Ramos (cell line): ENCODE data around the gene GGTLC1.

Source experiments
- in situ Hi-C: fragments of 300-500 bp; cut with MboI; formaldehyde crosslinking; loops from one replicate; pipeline ENCODE4 v1.14.3; 2022; ENCODE audit warnings: low sequenced_read_pairs; ENCODE audit not compliant: unreplicated experiment

The GGTLC1 gene

GRCh38 chr20:23970049-23970448 is 18.5 kb downstream of the GGTLC1 start:
- in situ Hi-C loops: no loop called here

GRCh38 chr20:23967616-23967979 is 21.0 kb downstream of the GGTLC1 start:
- in situ Hi-C loops: no loop called here

GRCh38 chr20:23966927-23967615 is 21.5 kb downstream of the GGTLC1 start:
- in situ Hi-C loops: no loop called here

- in situ Hi-C loops: no loop called here
Measured at GRCh38 chr20:23966298-23966697, 22.3 kb downstream of the GGTLC1 start.

GRCh38 chr20:23963941-23964340 is 24.6 kb downstream of the GGTLC1 start:
- in situ Hi-C loops: no loop called here

- in situ Hi-C loops: no loop called here
Measured at GRCh38 chr20:23962272-23962671, 26.3 kb downstream of the GGTLC1 start.

GRCh38 chr20:23959054-23959453 is 29.5 kb downstream of the GGTLC1 start:
- in situ Hi-C loops: no loop called here

GRCh38 chr20:23955896-23956295 is 32.7 kb downstream of the GGTLC1 start:
- in situ Hi-C loops: no loop called here

GRCh38 chr20:23954008-23954745 is 34.4 kb downstream of the GGTLC1 start:
- in situ Hi-C loops: no loop called here

GRCh38 chr20:23946206-23946605 is 42.4 kb downstream of the GGTLC1 start:
- in situ Hi-C loops: no loop called here

GRCh38 chr20:23943304-23943703 is 45.3 kb downstream of the GGTLC1 start:
- in situ Hi-C loops: no loop called here

- in situ Hi-C loops: no loop called here
Measured at GRCh38 chr20:23939641-23940040, 48.9 kb downstream of the GGTLC1 start.

- in situ Hi-C loops: no loop called here
Measured at GRCh38 chr20:23939063-23939462, 49.5 kb downstream of the GGTLC1 start.

GRCh38 chr20:23938118-23938438 is 50.5 kb downstream of the GGTLC1 start:
- in situ Hi-C loops: no loop called here

GRCh38 chr20:23937303-23938117 is 51.1 kb downstream of the GGTLC1 start:
- in situ Hi-C loops: no loop called here
